T-helper 1 cell treated with Interleukin-12 subunit alpha and Interleukin-12 subunit beta and Interleukin-4 antibody, amounts not matched to agents 30 ng/mL and 1 ng/mL, for 36 hours (primary cell): ENCODE data around the gene PRAMEF6. TPM values are rescaled to one million over a fixed set of nuclear protein-coding genes. Genes with fewer than 3 reads are reported as not detected.
"Not testable (repeated sequence)": the region's sequence is repeated elsewhere in the genome, so short reads cannot be mapped to it uniquely, and the experiment has no call there.

Experiments used
- intact Hi-C: fragments of 100-400 bp; cut with micrococcal nuclease; formaldehyde crosslinking; loops from one replicate; pipeline ENCODE4 v1.15.1; 2024
- total RNA-seq: library from RNA; stranded (reverse); gene quantifications from 2 replicates; pipeline ENCODE4 v1.2.3, GENCODE V29; 2022

PRAMEF6 gene
- total RNA-seq: not detected in 2 replicates

DNA sequence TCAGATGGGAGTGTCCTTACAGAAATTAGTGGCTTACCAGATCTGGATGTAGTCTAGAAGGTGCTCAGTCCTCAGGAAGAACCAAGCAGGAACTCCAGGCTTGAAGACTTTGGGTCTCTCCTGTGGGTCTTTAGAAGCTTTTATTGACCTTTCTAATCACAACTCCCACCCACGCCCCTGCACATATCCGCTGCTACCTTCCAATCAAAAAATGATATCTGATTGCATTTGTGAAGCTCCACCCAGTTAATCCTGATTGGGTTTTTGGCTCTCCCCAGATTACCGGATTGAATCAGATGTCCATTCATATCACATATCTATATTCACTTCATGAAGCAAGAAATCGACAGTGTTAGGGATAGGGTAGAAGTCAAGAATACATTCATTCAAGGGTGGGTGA is at the start of gene PRAMEF6:
TSS of gene PRAMEF6 (minus strand) at position 101 of the 400 bp plus-strand sequence. CDS start 5,062 bp downstream, outside the sequence.
- intact Hi-C loops: not testable (repeated sequence)

DNA sequence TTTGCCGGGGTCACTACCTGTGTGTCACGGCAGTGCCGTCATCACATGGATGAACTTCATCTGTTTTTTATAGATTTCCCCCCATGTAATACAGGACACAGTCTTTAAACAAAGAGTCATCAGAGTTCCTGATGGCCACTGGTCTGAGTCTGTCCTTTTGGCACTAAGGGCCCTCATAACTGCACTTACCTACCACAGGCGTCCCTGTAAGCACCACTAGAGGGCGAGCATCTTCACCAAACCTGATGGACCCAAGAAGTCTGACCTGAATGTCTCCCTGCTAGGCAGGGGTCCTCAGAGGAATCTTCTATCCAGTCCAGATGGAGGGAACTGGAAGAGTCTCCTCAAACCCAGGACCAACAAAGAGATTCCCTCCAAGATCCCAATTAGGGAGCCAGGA is 23.0 kb downstream of the PRAMEF6 start:
- intact Hi-C loops: not testable (repeated sequence)

GRCh38 chr1:12921749-12922148 is 25.6 kb downstream of the PRAMEF6 start:
- intact Hi-C loops: not testable (repeated sequence)

GRCh38 chr1:12916310-12916709 is 31.1 kb downstream of the PRAMEF6 start, which contains the start of gene PRAMEF7:
Gene PRAMEF7 (plus strand): TSS chr1:12916610. CDS start chr1:12917693, 1,083 bp downstream.
- intact Hi-C loops: not testable (repeated sequence)

DNA sequence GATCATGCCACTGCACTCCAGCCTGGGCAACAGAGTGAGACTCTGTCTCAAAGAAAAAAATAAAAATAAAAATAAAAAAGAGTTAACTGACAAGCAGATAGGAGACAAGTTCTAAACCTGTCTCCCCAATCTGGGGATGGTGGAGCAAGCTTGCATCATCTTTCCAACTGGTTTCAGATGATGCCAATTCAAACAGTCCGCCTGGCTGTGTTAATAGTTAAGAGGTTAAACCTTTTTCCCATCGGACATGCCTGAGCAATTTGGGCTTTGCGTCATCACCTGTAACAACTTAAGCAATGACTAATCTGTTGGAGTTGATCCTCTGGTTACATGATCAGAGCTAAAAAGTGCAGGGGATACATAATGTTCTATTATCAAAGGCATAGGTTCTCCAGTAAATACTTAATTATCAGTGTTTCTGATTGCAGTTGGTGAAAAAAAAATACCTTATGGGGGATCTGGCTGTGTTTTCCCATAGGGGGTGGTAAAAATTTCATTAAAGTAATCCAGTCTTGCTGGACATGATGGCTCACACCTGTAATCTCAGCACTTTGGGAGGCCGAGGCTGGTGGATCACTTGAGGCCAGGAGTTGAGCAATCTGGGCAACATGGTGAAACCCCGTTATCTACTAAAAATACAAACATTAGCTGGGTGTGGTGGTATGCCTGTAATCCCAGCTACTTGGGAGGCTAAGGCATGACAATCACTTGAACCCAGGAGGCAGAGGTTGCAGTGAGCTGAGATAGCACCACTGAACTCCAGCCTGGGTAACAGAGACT is 43.4 kb downstream of the PRAMEF6 start:
- intact Hi-C loops: not testable (repeated sequence)

- intact Hi-C loops: not testable (repeated sequence)
Measured at GRCh38 chr1:12899186-12899585, 48.2 kb downstream of the PRAMEF6 start.

GRCh38 chr1:12898170-12898569 is 49.2 kb downstream of the PRAMEF6 start, which contains the start of gene PRAMEF10:
Gene PRAMEF10 (minus strand): TSS chr1:12898270. CDS start chr1:12895847, 2,423 bp downstream.
- intact Hi-C loops: not testable (repeated sequence)

Other genes starting within 250 kb of the PRAMEF6 start
- not detected in 2 replicates for gene AADACL3, start 231.5 kb downstream of the PRAMEF6 start, total RNA-seq
- not detected in 2 replicates for gene CFAP107, start 201.4 kb downstream of the PRAMEF6 start, total RNA-seq
- gene PRAMEF12, start 173.8 kb downstream of the PRAMEF6 start, total RNA-seq: not detected in 2 replicates
- gene PRAMEF1, start 156.2 kb downstream of the PRAMEF6 start, total RNA-seq: not detected in 2 replicates
- gene PRAMEF11, start 116.2 kb downstream of the PRAMEF6 start, total RNA-seq: not detected in 2 replicates
- not detected in 2 replicates for gene HNRNPCL1, start 98.9 kb downstream of the PRAMEF6 start, total RNA-seq
- gene PRAMEF2, start 90.5 kb downstream of the PRAMEF6 start, total RNA-seq: not detected in 2 replicates
- not detected in 2 replicates for gene PRAMEF4, start 61.4 kb downstream of the PRAMEF6 start, total RNA-seq
- not detected in 2 replicates for gene PRAMEF10, start 49.3 kb downstream of the PRAMEF6 start, total RNA-seq
- not detected in 2 replicates for gene PRAMEF7, start 31.0 kb downstream of the PRAMEF6 start, total RNA-seq
- not detected in 2 replicates for gene PRAMEF27, start 109.0 kb upstream of the PRAMEF6 start, total RNA-seq
- not detected in 2 replicates for gene HNRNPCL3, start 113.2 kb upstream of the PRAMEF6 start, total RNA-seq
- not detected in 2 replicates for gene PRAMEF25, start 123.2 kb upstream of the PRAMEF6 start, total RNA-seq
- not detected in 2 replicates for gene HNRNPCL2, start 169.3 kb upstream of the PRAMEF6 start, total RNA-seq
- not detected in 2 replicates for gene PRAMEF26, start 208.4 kb upstream of the PRAMEF6 start, total RNA-seq
- gene HNRNPCL4, start 218.1 kb upstream of the PRAMEF6 start, total RNA-seq: not detected in 2 replicates
- not detected in 2 replicates for gene PRAMEF9, start 224.3 kb upstream of the PRAMEF6 start, total RNA-seq